WTC11 (cell line): ENCODE data around the gene LEMD3. TPM values are rescaled to one million over a fixed set of nuclear protein-coding genes. Genes with fewer than 3 reads are reported as not detected.

Experiments
- ATAC-seq: fragments of 200-7000 bp; cut with Tn5 transposase; 2 replicates; pipeline ENCODE4 v1.10.0; 2021; ENCODE audit warnings: mild to moderate bottlenecking, moderate library complexity
- CTCF ChIA-PET: fragments of 300-600 bp; sonication (Branson Sonifier 250); formaldehyde crosslinking; loops from one replicate; lab custom pipeline; 2021; ENCODE audit warnings: antibody characterized with exemption; lab: Charles Lee
- POLR2A ChIA-PET: fragments of 350-600 bp; sonication (Branson Sonifier 250); formaldehyde crosslinking; loops from one replicate; lab custom pipeline; 2021; ENCODE audit warnings: antibody characterized with exemption; lab: Charles Lee
- DNase-seq: peaks from one replicate; pipeline ENCODE4 v3.0.0; 2021; ENCODE audit warnings: low spot score
- H3K27ac Mint-ChIP-seq: 2 replicates; pipeline ENCODE4 v1.8.0; 2021; ENCODE audit warnings: mixed read lengths
- H3K27me3 Mint-ChIP-seq: 2 replicates; pipeline ENCODE4 v1.8.0; 2021; ENCODE audit warnings: low read depth, mild to moderate bottlenecking, moderate library complexity, mixed read lengths
- H3K36me3 Mint-ChIP-seq: 2 replicates; pipeline ENCODE4 v1.8.0; 2021; ENCODE audit warnings: mixed read lengths
- H3K4me1 Mint-ChIP-seq: 2 replicates; pipeline ENCODE4 v1.8.0; 2022; ENCODE audit warnings: mixed read lengths
- H3K4me3 Mint-ChIP-seq: 2 replicates; pipeline ENCODE4 v1.8.0; 2021; ENCODE audit warnings: mild to moderate bottlenecking, moderate library complexity, mixed read lengths
- H3K9me3 Mint-ChIP-seq: 2 replicates; pipeline ENCODE4 v1.8.0; 2021; ENCODE audit warnings: mixed read lengths
- AFF4 ChIP-seq: sonication (generic); formaldehyde crosslinking; IDR thresholded peaks from 2 replicates; pipeline ENCODE4 v1.8.1; 2023; ENCODE audit warnings: mild to moderate bottlenecking, missing genetic modification reagents, borderline replicate concordance
- FOXK1 ChIP-seq: sonication (generic); formaldehyde crosslinking; IDR thresholded peaks from 2 replicates; pipeline ENCODE4 v1.8.0; 2022; ENCODE audit warnings: mild to moderate bottlenecking, moderate library complexity, missing genetic modification reagents
- GABPB1 ChIP-seq: sonication (generic); formaldehyde crosslinking; IDR thresholded peaks from 2 replicates; pipeline ENCODE4 v1.8.1; 2023; ENCODE audit warnings: mild to moderate bottlenecking, missing genetic modification reagents
- HMGXB4 ChIP-seq: sonication (generic); formaldehyde crosslinking; IDR thresholded peaks from 2 replicates; pipeline ENCODE4 v1.8.1; 2023; ENCODE audit warnings: mild to moderate bottlenecking, moderate library complexity, missing genetic modification reagents
- JAZF1 ChIP-seq: fragments of 250-450 bp; sonication (Bioruptor Pico); IDR thresholded peaks from 2 replicates; pipeline ENCODE4 v1.9.0; 2021; ENCODE audit warnings: moderate library complexity, mild to moderate bottlenecking, inconsistent platforms
- MXD4 ChIP-seq: fragments of 250-450 bp; sonication (Bioruptor Pico); IDR thresholded peaks from 2 replicates; pipeline ENCODE4 v1.8.0; 2021; ENCODE audit warnings: mild to moderate bottlenecking, moderate library complexity, borderline replicate concordance
- NR1H2 ChIP-seq: sonication (generic); formaldehyde crosslinking; IDR thresholded peaks from 2 replicates; pipeline ENCODE4 v1.9.0; 2021; ENCODE audit warnings: mild to moderate bottlenecking, moderate library complexity, missing genetic modification reagents
- PRDM15 ChIP-seq: sonication (generic); formaldehyde crosslinking; IDR thresholded peaks from 2 replicates; pipeline ENCODE4 v1.8.0; 2022; ENCODE audit warnings: missing genetic modification reagents
- PREB ChIP-seq: sonication (generic); formaldehyde crosslinking; IDR thresholded peaks from 2 replicates; pipeline ENCODE4 v1.8.1; 2022; ENCODE audit warnings: mild to moderate bottlenecking, missing genetic modification reagents, moderate library complexity, borderline replicate concordance
- TCF7 ChIP-seq: sonication (generic); formaldehyde crosslinking; IDR thresholded peaks from 2 replicates; pipeline ENCODE4 v1.8.0; 2022; ENCODE audit warnings: mild to moderate bottlenecking, low read depth, missing genetic modification reagents, moderate library complexity
- ZNF121 ChIP-seq: sonication (generic); formaldehyde crosslinking; IDR thresholded peaks from 2 replicates; pipeline ENCODE4 v1.8.0; 2023; ENCODE audit warnings: missing genetic modification reagents
- ZNF138 ChIP-seq: sonication (generic); formaldehyde crosslinking; conservative IDR thresholded peaks from 2 replicates; pipeline ENCODE4 v1.8.1; 2022; ENCODE audit warnings: mild to moderate bottlenecking, moderate library complexity, missing genetic modification reagents
- ZNF232 ChIP-seq: sonication (generic); formaldehyde crosslinking; IDR thresholded peaks from 2 replicates; pipeline ENCODE4 v1.8.0; 2022; ENCODE audit warnings: mild to moderate bottlenecking, missing genetic modification reagents
- ZNF396 ChIP-seq: fragments of 250-450 bp; sonication (Bioruptor Pico); IDR thresholded peaks from 2 replicates; pipeline ENCODE4 v1.8.0; 2021; ENCODE audit warnings: mild to moderate bottlenecking, moderate library complexity, borderline replicate concordance
- ZNF416 ChIP-seq: fragments of 250-450 bp; sonication (Bioruptor Pico); IDR thresholded peaks from 2 replicates; pipeline ENCODE4 v1.9.0; 2021; ENCODE audit warnings: mild to moderate bottlenecking, inconsistent platforms
- total RNA-seq: library from RNA; stranded (reverse); gene quantifications from 3 replicates; pipeline ENCODE4 v1.2.3, GENCODE V29; 2021
- TF ChIP-seq, protein P1 (sequence below): fragments of 250-450 bp; sonication (Bioruptor Pico); IDR thresholded peaks from 2 replicates; pipeline ENCODE4 v1.9.0; 2021; ENCODE audit warnings: moderate library complexity, mild to moderate bottlenecking, inconsistent platforms, borderline replicate concordance
- TF ChIP-seq, protein P2 (sequence below): sonication (generic); formaldehyde crosslinking; IDR thresholded peaks from 2 replicates; pipeline ENCODE4 v1.8.1; 2023; ENCODE audit warnings: mild to moderate bottlenecking, missing genetic modification reagents
- TF ChIP-seq, protein P3 (sequence below): sonication (generic); formaldehyde crosslinking; IDR thresholded peaks from 2 replicates; pipeline ENCODE4 v1.8.0; 2023; ENCODE audit warnings: missing genetic modification reagents
- TF ChIP-seq, protein P4 (sequence below): sonication (generic); formaldehyde crosslinking; IDR thresholded peaks from 2 replicates; pipeline ENCODE4 v1.8.0; 2022; ENCODE audit warnings: mild to moderate bottlenecking, missing genetic modification reagents

Gene LEMD3
- total RNA-seq, 1 experiment from 2014 or later = 31.3 TPM

DNA sequence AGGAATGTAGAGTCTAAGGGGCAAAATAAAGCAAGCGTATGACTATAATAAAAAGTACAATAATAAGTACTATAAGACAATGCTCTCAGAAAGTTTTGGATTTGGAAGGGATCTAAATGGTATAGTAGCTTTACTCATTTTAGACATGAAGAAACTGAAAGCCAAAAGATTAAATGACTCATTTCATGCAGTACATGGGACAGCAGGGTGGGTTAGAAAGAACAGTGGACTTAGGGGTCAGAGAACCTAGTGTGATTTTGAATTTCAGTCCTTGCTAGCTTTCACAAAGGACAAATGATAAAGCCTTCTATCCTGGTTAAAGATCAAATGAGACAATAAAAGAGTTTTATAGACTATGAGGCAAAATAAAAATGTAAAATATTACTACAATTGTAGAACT is 6.8 kb upstream of the LEMD3 start (continued):
- TF ChIP-seq TCF7 (no peak), ZNF232 (no peak)
- TF ChIP-seq, all 79 proteins: peak for 0

- H3K27ac Mint-ChIP-seq = no peak overlapping the region
- POLR2A ChIA-PET = no interaction called here
- peaks cover 5% of the 10 kb centered on the region; the same call in 1 of the 2 replicates for H3K4me1 Mint-ChIP-seq
- CTCF ChIA-PET = no interaction called here
- H3K4me3 Mint-ChIP-seq = no peak overlapping the region
- DNase-seq = no peak
- ATAC-seq = no peak
- TF ChIP-seq PRDM15 (CRISPR knock-in tag) (no peak), GABPB1 (CRISPR knock-in tag) (no peak), JAZF1 (CRISPR knock-in tag) (no peak), NR1H2 (CRISPR knock-in tag) (no peak), HMGXB4 (no peak), ZNF138 (CRISPR knock-in tag) (no peak), FOXK1 (CRISPR knock-in tag) (no peak), ZNF396 (CRISPR knock-in tag) (no peak), AFF4 (CRISPR knock-in tag) (no peak), PREB (CRISPR knock-in tag) (no peak), ZNF121 (CRISPR knock-in tag) (no peak), TCF7 (no peak), ZNF232 (no peak), ZNF416 (CRISPR knock-in tag) (no peak), MXD4 (CRISPR knock-in tag) (no peak)
- TF ChIP-seq, protein P1, sequence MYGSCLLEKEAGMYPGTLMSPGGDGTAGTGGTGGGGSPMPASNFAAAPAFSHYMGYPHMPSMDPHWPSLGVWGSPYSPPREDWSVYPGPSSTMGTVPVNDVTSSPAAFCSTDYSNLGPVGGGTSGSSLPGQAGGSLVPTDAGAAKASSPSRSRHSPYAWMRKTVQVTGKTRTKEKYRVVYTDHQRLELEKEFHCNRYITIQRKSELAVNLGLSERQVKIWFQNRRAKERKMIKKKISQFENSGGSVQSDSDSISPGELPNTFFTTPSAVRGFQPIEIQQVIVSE (CRISPR knock-in tag) = no peak
- TF ChIP-seq, protein P2, sequence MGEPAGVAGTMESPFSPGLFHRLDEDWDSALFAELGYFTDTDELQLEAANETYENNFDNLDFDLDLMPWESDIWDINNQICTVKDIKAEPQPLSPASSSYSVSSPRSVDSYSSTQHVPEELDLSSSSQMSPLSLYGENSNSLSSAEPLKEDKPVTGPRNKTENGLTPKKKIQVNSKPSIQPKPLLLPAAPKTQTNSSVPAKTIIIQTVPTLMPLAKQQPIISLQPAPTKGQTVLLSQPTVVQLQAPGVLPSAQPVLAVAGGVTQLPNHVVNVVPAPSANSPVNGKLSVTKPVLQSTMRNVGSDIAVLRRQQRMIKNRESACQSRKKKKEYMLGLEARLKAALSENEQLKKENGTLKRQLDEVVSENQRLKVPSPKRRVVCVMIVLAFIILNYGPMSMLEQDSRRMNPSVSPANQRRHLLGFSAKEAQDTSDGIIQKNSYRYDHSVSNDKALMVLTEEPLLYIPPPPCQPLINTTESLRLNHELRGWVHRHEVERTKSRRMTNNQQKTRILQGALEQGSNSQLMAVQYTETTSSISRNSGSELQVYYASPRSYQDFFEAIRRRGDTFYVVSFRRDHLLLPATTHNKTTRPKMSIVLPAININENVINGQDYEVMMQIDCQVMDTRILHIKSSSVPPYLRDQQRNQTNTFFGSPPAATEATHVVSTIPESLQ = no peak
- TF ChIP-seq, protein P3, sequence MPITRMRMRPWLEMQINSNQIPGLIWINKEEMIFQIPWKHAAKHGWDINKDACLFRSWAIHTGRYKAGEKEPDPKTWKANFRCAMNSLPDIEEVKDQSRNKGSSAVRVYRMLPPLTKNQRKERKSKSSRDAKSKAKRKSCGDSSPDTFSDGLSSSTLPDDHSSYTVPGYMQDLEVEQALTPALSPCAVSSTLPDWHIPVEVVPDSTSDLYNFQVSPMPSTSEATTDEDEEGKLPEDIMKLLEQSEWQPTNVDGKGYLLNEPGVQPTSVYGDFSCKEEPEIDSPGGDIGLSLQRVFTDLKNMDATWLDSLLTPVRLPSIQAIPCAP (CRISPR knock-in tag) = no peak
- TF ChIP-seq, protein P4, sequence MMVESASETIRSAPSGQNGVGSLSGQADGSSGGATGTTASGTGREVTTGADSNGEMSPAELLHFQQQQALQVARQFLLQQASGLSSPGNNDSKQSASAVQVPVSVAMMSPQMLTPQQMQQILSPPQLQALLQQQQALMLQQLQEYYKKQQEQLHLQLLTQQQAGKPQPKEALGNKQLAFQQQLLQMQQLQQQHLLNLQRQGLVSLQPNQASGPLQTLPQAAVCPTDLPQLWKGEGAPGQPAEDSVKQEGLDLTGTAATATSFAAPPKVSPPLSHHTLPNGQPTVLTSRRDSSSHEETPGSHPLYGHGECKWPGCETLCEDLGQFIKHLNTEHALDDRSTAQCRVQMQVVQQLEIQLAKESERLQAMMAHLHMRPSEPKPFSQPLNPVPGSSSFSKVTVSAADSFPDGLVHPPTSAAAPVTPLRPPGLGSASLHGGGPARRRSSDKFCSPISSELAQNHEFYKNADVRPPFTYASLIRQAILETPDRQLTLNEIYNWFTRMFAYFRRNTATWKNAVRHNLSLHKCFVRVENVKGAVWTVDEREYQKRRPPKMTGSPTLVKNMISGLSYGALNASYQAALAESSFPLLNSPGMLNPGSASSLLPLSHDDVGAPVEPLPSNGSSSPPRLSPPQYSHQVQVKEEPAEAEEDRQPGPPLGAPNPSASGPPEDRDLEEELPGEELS (CRISPR knock-in tag) = no peak
- TF ChIP-seq, all 79 proteins: peak for 0
- Mint-ChIP-seq H3K27me3 (peaks cover 36% of the 10 kb centered on the region), H3K9me3 (0 out of 2 replicates have a peak, but pooled peaks cover 3% of the 10 kb centered on the region), H3K36me3 (no peaks in the 10 kb centered on the region)
These were observed 5.1 kb upstream of the LEMD3 start for GRCh38 chr12:65164244-65164643.
